Uterus (tissue), 2 donors: Measurements from ENCODE around the gene ARHGEF7.

ENCODE experiments used
- CTCF ChIP-seq, 4 experiments: fragments of 200-600 bp in 2 of 4; fragments of 450-650 bp in 2 of 4; sonication (generic) in 2 of 4; IDR thresholded peaks; one replicate each; pipeline ENCODE4 v1.5.1; 2016 to 2019; ENCODE audit warnings: antibody characterized with exemption in 4 of 4, mild to moderate bottlenecking in 2 of 4, moderate library complexity in 1 of 4
- POLR2A ChIP-seq, 2 donors: fragments of 450-650 bp; IDR thresholded peaks; one replicate each; pipeline ENCODE4 v1.6.1; 2016; ENCODE audit warnings: antibody characterized with exemption in 2 of 2, mild to moderate bottlenecking in 1 of 2, moderate library complexity in 1 of 2

DNA sequence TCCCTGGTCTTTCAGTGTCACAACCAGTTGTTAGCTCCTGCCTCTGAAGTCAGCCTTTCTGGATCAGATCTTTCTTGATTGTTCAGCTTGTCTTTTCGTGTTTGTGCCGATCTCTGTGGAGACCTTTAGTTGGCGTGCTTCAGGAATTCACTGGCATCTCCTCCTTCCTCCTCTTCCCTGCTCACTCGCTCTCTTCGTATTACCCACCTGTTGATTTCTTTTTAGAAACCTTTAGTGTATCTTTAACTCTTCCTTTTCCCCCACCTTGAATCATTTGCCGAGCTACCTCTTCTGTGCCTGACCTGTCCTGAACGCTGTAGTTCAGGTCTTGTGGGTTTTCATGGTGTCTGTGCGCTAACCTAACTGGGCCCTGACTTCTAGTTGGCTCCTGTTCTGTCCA lies 141.3 kb downstream of the ARHGEF7 start:
- TF ChIP-seq CTCF (IDR thresholded peaks at IDR 0.05) (no peak), POLR2A (IDR thresholded peaks at IDR 0.05) (no peak)
